Measurements from ENCODE around the gene CADM2.

CADM2 gene

GRCh38 chr3:85167576-85167975 is 208.8 kb downstream of the CADM2 start:
- TF ChIP-seq CTCF (IDR thresholded peaks at IDR 0.05): no peak
- Histone ChIP-seq H3K27me3 (no peaks in the 10 kb centered on the region), H3K27ac (no peak overlapping the region)

GRCh38 chr3:85170646-85171045 is 211.9 kb downstream of the CADM2 start:
- H3K4me3 ChIP-seq (ENCODE audit: low read depth in 1 of 2, low read length in 1 of 2): no peak overlapping the region
- H3K9me3 ChIP-seq: no peaks in the 10 kb centered on the region
- no peak overlapping the region for H3K27ac ChIP-seq
- TF ChIP-seq CTCF (IDR thresholded peaks at IDR 0.05): no peak
- no peaks in the 10 kb centered on the region for H3K4me1 ChIP-seq (ENCODE audit: control insufficient read depth in 1 of 2, insufficient read depth in 1 of 2, low read depth in 1 of 2, low read length in 1 of 2)
- no peaks in the 10 kb centered on the region for H3K36me3 ChIP-seq
- H3K27me3 ChIP-seq: no peaks in the 10 kb centered on the region

More at GRCh38 chr3:85167576-85167975, 208.8 kb downstream of the CADM2 start:
- no peaks in the 10 kb centered on the region for H3K9me3 ChIP-seq
- H3K4me3 ChIP-seq (ENCODE audit: low read depth in 1 of 2, low read length in 1 of 2): no peak overlapping the region
- no peaks in the 10 kb centered on the region for H3K36me3 ChIP-seq
- H3K4me1 ChIP-seq (ENCODE audit: control insufficient read depth in 1 of 2, insufficient read depth in 1 of 2, low read depth in 1 of 2, low read length in 1 of 2): no peaks in the 10 kb centered on the region

- no peak overlapping the region for H3K4me3 ChIP-seq (ENCODE audit: low read depth in 1 of 2, low read length in 1 of 2)
- no peak for TF ChIP-seq CTCF (IDR thresholded peaks at IDR 0.05)
- no peaks in the 10 kb centered on the region for H3K36me3 ChIP-seq
- H3K27me3 ChIP-seq: no peaks in the 10 kb centered on the region
- H3K4me1 ChIP-seq (ENCODE audit: control insufficient read depth in 1 of 2, insufficient read depth in 1 of 2, low read depth in 1 of 2, low read length in 1 of 2): no peaks in the 10 kb centered on the region
- no peak overlapping the region for H3K27ac ChIP-seq
- H3K9me3 ChIP-seq: no peaks in the 10 kb centered on the region
These were observed 213.2 kb downstream of the CADM2 start for GRCh38 chr3:85171976-85172375.

GRCh38 chr3:85176799-85177198 is 218.0 kb downstream of the CADM2 start:
- Histone ChIP-seq H3K27me3 (no peaks in the 10 kb centered on the region), H3K9me3 (no peaks in the 10 kb centered on the region), H3K4me3 (ENCODE audit: low read depth in 1 of 2, low read length in 1 of 2) (no peak overlapping the region), H3K27ac (no peak overlapping the region), H3K4me1 (ENCODE audit: control insufficient read depth in 1 of 2, insufficient read depth in 1 of 2, low read depth in 1 of 2, low read length in 1 of 2) (no peaks in the 10 kb centered on the region), H3K36me3 (no peaks in the 10 kb centered on the region)
- TF ChIP-seq CTCF (IDR thresholded peaks at IDR 0.05): no peak

GRCh38 chr3:85182975-85183752 is 224.4 kb downstream of the CADM2 start:
- Histone ChIP-seq H3K4me1 (ENCODE audit: control insufficient read depth in 1 of 2, insufficient read depth in 1 of 2, low read depth in 1 of 2, low read length in 1 of 2) (no peaks in the 10 kb centered on the region), H3K36me3 (no peaks in the 10 kb centered on the region), H3K27ac (no peak overlapping the region), H3K9me3 (no peaks in the 10 kb centered on the region), H3K4me3 (ENCODE audit: low read depth in 1 of 2, low read length in 1 of 2) (no peak overlapping the region), H3K27me3 (no peaks in the 10 kb centered on the region)
- TF ChIP-seq CTCF (IDR thresholded peaks at IDR 0.05): no peak

Measured in neutrophil (primary cell).